ENCODE data around the gene GBP5. TPM values are rescaled to one million over a fixed set of nuclear protein-coding genes. Genes with fewer than 3 reads are reported as not detected.
"Not testable (repeated sequence)": the region's sequence is repeated elsewhere in the genome, so short reads cannot be mapped to it uniquely, and the experiment has no call there.

Gene GBP5
- polyA plus RNA-seq, 3 donors, result 0.31 to 1.2 (median 0.33) TPM

- no peak for DNase-seq (ENCODE audit: low read depth in 3 of 3, low spot score in 2 of 3)
These were observed 13.2 kb upstream of the GBP5 start for GRCh38 chr1:89285745-89286380.

- DNase-seq (ENCODE audit: low read depth in 3 of 3, low spot score in 2 of 3), result not testable (repeated sequence)
These were observed 11.6 kb upstream of the GBP5 start for GRCh38 chr1:89284078-89284763.

GRCh38 chr1:89280766-89281165 is 8.1 kb upstream of the GBP5 start:
- DNase-seq (ENCODE audit: low read depth in 3 of 3, low spot score in 2 of 3), result no peak

- DNase-seq (ENCODE audit: low read depth in 3 of 3, low spot score in 2 of 3), result no peak
These were observed 6.4 kb upstream of the GBP5 start for GRCh38 chr1:89279011-89279466.

GRCh38 chr1:89277725-89278124 is 5.1 kb upstream of the GBP5 start:
- no peak for DNase-seq (ENCODE audit: low read depth in 3 of 3, low spot score in 2 of 3)

GRCh38 chr1:89276690-89277089 is 4.0 kb upstream of the GBP5 start:
- no peak for DNase-seq (ENCODE audit: low read depth in 3 of 3, low spot score in 2 of 3)

GRCh38 chr1:89274411-89274857 is 1.8 kb upstream of the GBP5 start:
- DNase-seq (ENCODE audit: low read depth in 3 of 3, low spot score in 2 of 3), result no peak

GRCh38 chr1:89273324-89273778 is 691 bp upstream of the GBP5 start:
- DNase-seq (ENCODE audit: low read depth in 3 of 3, low spot score in 2 of 3), result no peak

- DNase-seq (ENCODE audit: low read depth in 3 of 3, low spot score in 2 of 3), result no peak
These were observed 1.2 kb downstream of the GBP5 start for GRCh38 chr1:89271341-89272015.

GRCh38 chr1:89270423-89270822 is 2.2 kb downstream of the GBP5 start:
- no peak for DNase-seq (ENCODE audit: low read depth in 3 of 3, low spot score in 2 of 3)

- DNase-seq (ENCODE audit: low read depth in 3 of 3, low spot score in 2 of 3), result no peak
These were observed 3.4 kb downstream of the GBP5 start for GRCh38 chr1:89269277-89269676.

- no peak for DNase-seq (ENCODE audit: low read depth in 3 of 3, low spot score in 2 of 3)
These were observed 10.0 kb downstream of the GBP5 start for GRCh38 chr1:89262643-89263042.

GRCh38 chr1:89261926-89262515 is 10.6 kb downstream of the GBP5 start:
- no peak for DNase-seq (ENCODE audit: low read depth in 3 of 3, low spot score in 2 of 3)

- no peak for DNase-seq (ENCODE audit: low read depth in 3 of 3, low spot score in 2 of 3)
These were observed 11.9 kb downstream of the GBP5 start for GRCh38 chr1:89260566-89261255.

GRCh38 chr1:89260042-89260441 is 12.6 kb downstream of the GBP5 start:
- DNase-seq (ENCODE audit: low read depth in 3 of 3, low spot score in 2 of 3), result no peak

- no peak for DNase-seq (ENCODE audit: low read depth in 3 of 3, low spot score in 2 of 3)
These were observed 13.2 kb downstream of the GBP5 start for GRCh38 chr1:89259283-89259971.

GRCh38 chr1:89257041-89257440 is 15.6 kb downstream of the GBP5 start:
- DNase-seq (ENCODE audit: low read depth in 3 of 3, low spot score in 2 of 3), result no peak

GRCh38 chr1:89255581-89255980 is 17.1 kb downstream of the GBP5 start:
- not testable (repeated sequence) for DNase-seq (ENCODE audit: low read depth in 3 of 3, low spot score in 2 of 3)

- no peak for DNase-seq (ENCODE audit: low read depth in 3 of 3, low spot score in 2 of 3)
These were observed 17.9 kb downstream of the GBP5 start for GRCh38 chr1:89254658-89255287.

- no peak for DNase-seq (ENCODE audit: low read depth in 3 of 3, low spot score in 2 of 3)
These were observed 29.6 kb downstream of the GBP5 start for GRCh38 chr1:89243046-89243445.

Data from right renal cortex interstitium (tissue), 3 donors.